GM12878 (cell line): ENCODE measurements around the gene E2F1. TPM values are rescaled to one million over a fixed set of nuclear protein-coding genes. Genes with fewer than 3 reads are reported as not detected.

Experiments used
- ATAC-seq: fragments of 200-7000 bp; cut with Tn5 transposase; 3 replicates; pipeline ENCODE4 v1.9.1; 2020; ENCODE audit warnings: mild to moderate bottlenecking, moderate library complexity
- BruUV-seq: library from RNA; stranded (reverse); fragments of 400-500 nt; replicated peaks from 2 replicates; lab custom pipeline; 2021; lab: Mats Ljungman, UMichigan
- CTCF ChIA-PET: fragments of 300-600 bp; sonication (Branson Sonifier 250); formaldehyde crosslinking; extraction: SDS; loops from one replicate; lab custom pipeline; 2021; ENCODE audit warnings: inconsistent platforms; lab: Yijun Ruan, JAX
- POLR2A ChIA-PET: fragments of 350-600 bp; formaldehyde crosslinking; extraction: SDS; loops from one replicate; lab custom pipeline; 2021; ENCODE audit warnings: inconsistent platforms; lab: Charles Lee
- RAD21 ChIA-PET: fragments of 300-600 bp; sonication (Branson Sonifier 250); formaldehyde crosslinking; loops from one replicate; lab custom pipeline; 2023; ENCODE audit warnings: antibody characterized with exemption; ENCODE audit not compliant: unreplicated experiment; lab: Charles Lee
- SMC1A ChIA-PET: fragments of 300-600 bp; sonication (Branson Sonifier 250); formaldehyde crosslinking; loops from one replicate; lab custom pipeline; 2023; ENCODE audit not compliant: unreplicated experiment, uncharacterized antibody; lab: Charles Lee
- DNase-seq: peaks from one replicate; pipeline ENCODE4 v3.0.0-alpha.2; 2011; ENCODE audit warnings: low read depth, low spot score
- FAIRE-seq: peaks from 3 replicates; lab custom pipeline; 2011; peaks lifted over from hg19 to GRCh38; lab: Jason Lieb, UNC
- H2AFZ ChIP-seq: 2 replicates; pipeline ENCODE4 v1.6.0; 2011; ENCODE audit warnings: low read depth, low read length, control low read depth; ENCODE audit not compliant: control insufficient read depth
- H3K27ac ChIP-seq: 2 replicates; pipeline ENCODE4 v1.5.1; 2011; ENCODE audit warnings: control low read depth; ENCODE audit not compliant: control insufficient read depth, insufficient read depth
- H3K27me3 ChIP-seq, 2 experiments: replicated peaks in 1 of 2; 2 replicates each; pipeline versions ENCODE4 v1.6.0 to v1.6.1; 2011; ENCODE audit warnings: low read length in 1 of 2; ENCODE audit not compliant: control insufficient read depth in 2 of 2, insufficient read depth in 2 of 2
- H3K36me3 ChIP-seq, 2 experiments: 2 replicates each; pipeline ENCODE4 v1.5.1; 2011; ENCODE audit warnings: low read length in 1 of 2; ENCODE audit not compliant: control insufficient read depth in 2 of 2, insufficient read depth in 2 of 2
- H3K4me1 ChIP-seq: 2 replicates; pipeline ENCODE4 v1.6.1; 2011; ENCODE audit warnings: mild to moderate bottlenecking, low read length, moderate library complexity, mixed read lengths; ENCODE audit not compliant: control insufficient read depth, insufficient read depth
- H3K4me2 ChIP-seq: 2 replicates; pipeline ENCODE4 v1.6.0; 2011; ENCODE audit warnings: control low read depth; ENCODE audit not compliant: control insufficient read depth, insufficient read depth
- H3K4me3 ChIP-seq: fragments of 200-600 bp; sonication (generic); 2 replicates; pipeline ENCODE4 v1.5.1; 2016
- H3K79me2 ChIP-seq: 2 replicates; pipeline ENCODE4 v1.6.0; 2011; ENCODE audit warnings: low read length; ENCODE audit not compliant: control insufficient read depth, insufficient read depth
- H3K9ac ChIP-seq: 2 replicates; pipeline ENCODE4 v1.8.0; 2011; ENCODE audit warnings: low read length, control low read depth, mixed read lengths; ENCODE audit not compliant: control insufficient read depth, insufficient read depth
- H3K9me3 ChIP-seq: replicated peaks from 3 replicates; pipeline ENCODE4 v1.5.1; 2011; ENCODE audit warnings: mild to moderate bottlenecking, low read length; ENCODE audit not compliant: control insufficient read depth, insufficient read depth
- H4K20me1 ChIP-seq: 2 replicates; pipeline ENCODE4 v1.6.0; 2011; ENCODE audit not compliant: control insufficient read depth, insufficient read depth
- BCL3 ChIP-seq: IDR thresholded peaks from 2 replicates; pipeline ENCODE4 v1.6.1; 2011; ENCODE audit warnings: borderline replicate concordance, low read depth, mild to moderate bottlenecking, moderate library complexity, low read length; ENCODE audit not compliant: insufficient read depth, poor library complexity, severe bottlenecking
- CHD2 ChIP-seq: IDR thresholded peaks from 2 replicates; pipeline ENCODE4 v1.6.1; 2011; ENCODE audit warnings: low read depth, low read length, improper control_type of control experiment, borderline replicate concordance
- ETV6 ChIP-seq, 2 experiments: fragments of 450-650 bp in 1 of 2; IDR thresholded peaks in 1 of 2; conservative IDR thresholded peaks in 1 of 2; 2 replicates each; pipeline ENCODE4 v1.6.1; 2014; ENCODE audit warnings: antibody characterized with exemption in 1 of 2, borderline replicate concordance in 1 of 2, low read depth in 1 of 2, mild to moderate bottlenecking in 1 of 2, moderate library complexity in 1 of 2
- MYB ChIP-seq: fragments of 150-350 bp; IDR thresholded peaks from 2 replicates; pipeline ENCODE4 v1.6.1; 2014; ENCODE audit warnings: mild to moderate bottlenecking, low read depth, low read length, borderline replicate concordance
- NFXL1 ChIP-seq: fragments of 450-650 bp; IDR thresholded peaks from 2 replicates; pipeline ENCODE4 v1.6.1; 2017; ENCODE audit warnings: antibody characterized with exemption, mild to moderate bottlenecking, borderline replicate concordance
- USF2 ChIP-seq: IDR thresholded peaks from 2 replicates; pipeline ENCODE4 v1.6.1; 2011; ENCODE audit warnings: low read depth, low read length, improper control_type of control experiment, borderline replicate concordance
- WGBS: methylation state at CpG from one replicate; pipeline ENCODE4 v1.1.6; 2016; ENCODE audit warnings: low lambda C conversion rate; ENCODE audit not compliant: insufficient replicate concordance, insufficient coverage; ENCODE audit errors: missing lambda C conversion rate; 5-methylcytosine and 5-hydroxymethylcytosine counted together
- in situ Hi-C: fragments of 300-500 bp; cut with MboI; formaldehyde crosslinking; loops from 9 replicates; pipeline ENCODE4 v1.14.3; 2018; ENCODE audit warnings: mixed read lengths
- intact Hi-C: fragments of 100-400 bp; cut with micrococcal nuclease; formaldehyde crosslinking; loops from one replicate; pipeline ENCODE4 v1.14.2; 2022; ENCODE audit not compliant: unreplicated experiment
- polyA plus RNA-seq, 11 experiments: library from polyadenylated mRNA; depleted of rRNA in 4 of 11; unstranded in 6 of 11; stranded (reverse) in 5 of 11; fragments of >200 nt; fragmentation: Nextera tagmentation in 4 of 11; fragmentation: Illumina TruSeq in 1 of 11; extraction: Ambion mirVana in 4 of 11; extraction: Trizol in 1 of 11; gene quantifications; 1 replicate in 1 of 11; 2 replicates in 10 of 11; pipeline versions ENCODE4 v1.2.1 to v1.2.3, GENCODE V29; 2011 to 2016; ENCODE audit warnings: inconsistent platforms in 2 of 11, missing spikeins in 2 of 11, low read depth in 1 of 11
- total RNA-seq, 4 experiments: library from RNA; depleted of rRNA in 3 of 4; stranded (reverse); fragments of >200 nt in 3 of 4; fragmentation: Illumina TruSeq in 1 of 4; extraction: Trizol in 1 of 4; gene quantifications; 2 replicates each; pipeline versions ENCODE4 v1.2.1 to v1.2.3, GENCODE V29; 2013 to 2021

The E2F1 gene
- total and polyA plus RNA-seq, 10 of the 15 experiments (the other 5 are each of a cell fraction or from before 2014, with no cell fraction given): 0.29 to 50.2 (median 19.7) TPM

GRCh38 chr20:33693289-33693688, 7.1 kb upstream of the E2F1 start:
- in situ Hi-C loops: no loop called here
- Histone ChIP-seq H3K4me2 (no peak overlapping the region), H3K79me2 (no peaks in the 10 kb centered on the region), H3K27ac (no peak overlapping the region), H3K4me3 (no peak overlapping the region), H3K4me1 (peaks cover 2% of the 10 kb centered on the region), H4K20me1 (no peaks in the 10 kb centered on the region), H3K36me3 (no peaks in the 10 kb centered on the region), H3K9ac (no peak overlapping the region), H3K27me3 (no peaks in the 10 kb centered on the region), H2AFZ (no peak overlapping the region), H3K9me3 (no peaks in the 10 kb centered on the region)
- no peak for ATAC-seq
- ChIA-PET SMC1A (interaction anchor here (1.1 kb wide), 1 partner anchor 10 kb away, joined by 3 read pairs; no protein-coding TSS in a partner anchor), RAD21 (no interaction called here), CTCF (interaction anchor here (0.6 kb wide), 1 partner anchor 11 kb away, joined by 4 read pairs; no protein-coding TSS in a partner anchor), POLR2A (no interaction called here)
- BruUV-seq: no TSS peak
- DNase-seq: no peak
- intact Hi-C loops: no loop called here
- 63% methylated on average over 5 of the region's 5 CpGs for WGBS
- no peak for TF ChIP-seq ETV6 (conservative IDR thresholded peaks at IDR 0.05 in 1 of 2, IDR thresholded peaks at IDR 0.05 in 1 of 2; ENCODE audit: borderline replicate concordance in 1 of 2, low read depth in 1 of 2)
- no peak for TF ChIP-seq BCL3
- TF ChIP-seq USF2: no peak
- no peak for TF ChIP-seq NFXL1
- no peak for TF ChIP-seq CHD2
- no peak for TF ChIP-seq MYB
- FAIRE-seq: no peak
